Spleen (tissue), 11 donors: ENCODE measurements around the gene GRID2. TPM values are rescaled to one million over a fixed set of nuclear protein-coding genes. Genes with fewer than 3 reads are reported as not detected.

ENCODE experiments used
- DNase-seq: peaks from one replicate; pipeline ENCODE4 v3.0.0-alpha.2; 2020
- H3K27ac ChIP-seq, 8 donors: fragments of 200-600 bp; sonication (generic) in 7 of 8; 1 replicate in 4 of 8; 2 replicates in 4 of 8; pipeline versions ENCODE4 v1.5.0 to v1.8.0; 2016 to 2021; ENCODE audit warnings: inconsistent platforms in 4 of 8, mild to moderate bottlenecking in 4 of 8, moderate library complexity in 1 of 8
- H3K27me3 ChIP-seq, 7 donors: fragments of 200-600 bp; sonication (generic) in 6 of 7; replicated peaks in 1 of 7; 1 replicate in 4 of 7; 2 replicates in 3 of 7; pipeline versions ENCODE4 v1.5.0 to v1.8.0; 2016 to 2021; ENCODE audit warnings: inconsistent platforms in 3 of 7, mild to moderate bottlenecking in 1 of 7
- H3K36me3 ChIP-seq, 6 donors: fragments of 200-600 bp; sonication (generic) in 5 of 6; 1 replicate in 4 of 6; 2 replicates in 2 of 6; pipeline versions ENCODE4 v1.5.0 to v1.8.0; 2016 to 2021; ENCODE audit warnings: inconsistent platforms in 2 of 6
- H3K4me1 ChIP-seq, 6 donors: fragments of 200-600 bp; sonication (generic) in 5 of 6; 1 replicate in 3 of 6; 2 replicates in 3 of 6; pipeline versions ENCODE4 v1.5.0 to v1.8.0; 2016 to 2021; ENCODE audit warnings: inconsistent platforms in 3 of 6
- H3K4me3 ChIP-seq, 8 donors: fragments of 200-600 bp; sonication (generic) in 7 of 8; 1 replicate in 4 of 8; 2 replicates in 4 of 8; pipeline versions ENCODE4 v1.5.0 to v1.8.0; 2016 to 2021; ENCODE audit warnings: inconsistent platforms in 4 of 8, mild to moderate bottlenecking in 4 of 8, moderate library complexity in 2 of 8
- H3K9me3 ChIP-seq, 8 donors: fragments of 200-600 bp; sonication (generic) in 7 of 8; 1 replicate in 4 of 8; 2 replicates in 4 of 8; pipeline versions ENCODE4 v1.5.0 to v1.8.0; 2016 to 2021; ENCODE audit warnings: inconsistent platforms in 4 of 8
- POLR2A ChIP-seq, 3 donors: fragments of 450-650 bp; IDR thresholded peaks; one replicate each; pipeline ENCODE4 v1.5.1; 2017; ENCODE audit warnings: antibody characterized with exemption in 3 of 3, mild to moderate bottlenecking in 1 of 3
- POLR2AphosphoS5 ChIP-seq, 3 donors: sonication (generic); formaldehyde crosslinking; IDR thresholded peaks; one replicate each; pipeline ENCODE4 v1.5.1; 2017; ENCODE audit warnings: antibody characterized with exemption in 3 of 3
- WGBS, 5 donors: extraction: QIAGEN DNeasy Blood & Tissue Kit in 3 of 5; methylation state at CpG; one replicate each; pipeline versions ENCODE4 v1.1.5 to v1.1.7; 2013 to 2018; 5-methylcytosine and 5-hydroxymethylcytosine counted together
- intact Hi-C: fragments of 100-400 bp; cut with DNase I; formaldehyde crosslinking; loops from one replicate; pipeline ENCODE4 v1.15.0; 2023; ENCODE audit warnings: low total_unique reads
- polyA plus RNA-seq, 3 donors: library from polyadenylated mRNA; stranded (reverse); fragments of 200-250 nt; gene quantifications; one replicate each; pipeline ENCODE4 v1.2.1, GENCODE V29; 2013
- total RNA-seq, 7 donors: library from RNA; depleted of rRNA in 3 of 7; stranded (reverse); fragments of >200 nt in 3 of 7; fragmentation: NEBNext Ultra II Directional in 4 of 7; extraction: Animal tissue kit (Norgen Biotek cat#: 25700) in 4 of 7; gene quantifications; one replicate each; pipeline versions ENCODE4 v1.1.0 to v1.2.1, GENCODE V29; 2016 to 2021
- TF ChIP-seq, protein P1 (sequence below), 11 experiments: fragments of 200-600 bp in 7 of 11; fragments of 450-650 bp in 4 of 11; sonication (generic) in 4 of 11; IDR thresholded peaks in 8 of 11; conservative IDR thresholded peaks in 3 of 11; 1 replicate in 7 of 11; 2 replicates in 4 of 11; pipeline versions ENCODE4 v1.4.0 to v1.8.0; 2016 to 2021; ENCODE audit warnings: antibody characterized with exemption in 11 of 11, inconsistent platforms in 4 of 11, mild to moderate bottlenecking in 1 of 11
- donor health status: healthy with polysubstance abuse.
- donor health status: DM: no; HTN: no; CAD: no; lungs with moderate emphysema.
- donor health status: DM: no; HTN: no; CAD: no.
- donor health status: Bipolar disorder and iron deficiency.
- donor health status: healthy.
- donor health status: DM: no; HTN: no; CAD: no.
- donor health status: DM: yes; HTN: yes; CAD: no.

The GRID2 gene
- total and polyA plus RNA-seq, 10 donors: 0.03 to 0.92 (median 0.22) TPM; not detected in 4

DNA sequence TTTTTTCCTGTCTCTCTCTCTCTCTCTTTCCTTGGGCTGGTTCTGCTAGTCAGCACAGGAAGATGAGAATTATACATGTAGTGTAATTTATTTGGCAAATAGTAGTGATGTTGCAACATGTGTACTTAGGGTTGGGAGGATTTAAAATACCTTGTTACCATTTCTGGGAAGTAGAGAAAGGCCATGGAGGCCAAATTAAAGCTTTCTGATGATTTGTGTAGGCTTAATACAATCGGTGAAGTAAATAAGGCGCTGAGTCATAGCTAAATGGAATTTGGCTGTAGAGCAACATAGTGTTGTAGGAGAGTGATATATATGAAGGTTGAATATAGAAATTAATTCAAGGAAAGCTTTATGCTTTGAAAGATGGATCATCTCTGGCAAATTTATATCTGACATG, 295.3 kb downstream of the GRID2 start:
- Histone ChIP-seq H3K27me3 (no peaks in the 10 kb centered on the region), H3K27ac (no peak overlapping the region), H3K36me3 (no peaks in the 10 kb centered on the region), H3K4me1 (no peaks in the 10 kb centered on the region), H3K9me3 (peaks cover 0 to 10% (median 2%) of the 10 kb centered on the region in 8 donors), H3K4me3 (no peak overlapping the region)
- DNase-seq: no peak
- intact Hi-C loops: no loop called here
- 59 to 95% (median 94%) methylated on average over 2 of the region's 2 CpGs for WGBS, 5 donors
- TF ChIP-seq, protein P1, sequence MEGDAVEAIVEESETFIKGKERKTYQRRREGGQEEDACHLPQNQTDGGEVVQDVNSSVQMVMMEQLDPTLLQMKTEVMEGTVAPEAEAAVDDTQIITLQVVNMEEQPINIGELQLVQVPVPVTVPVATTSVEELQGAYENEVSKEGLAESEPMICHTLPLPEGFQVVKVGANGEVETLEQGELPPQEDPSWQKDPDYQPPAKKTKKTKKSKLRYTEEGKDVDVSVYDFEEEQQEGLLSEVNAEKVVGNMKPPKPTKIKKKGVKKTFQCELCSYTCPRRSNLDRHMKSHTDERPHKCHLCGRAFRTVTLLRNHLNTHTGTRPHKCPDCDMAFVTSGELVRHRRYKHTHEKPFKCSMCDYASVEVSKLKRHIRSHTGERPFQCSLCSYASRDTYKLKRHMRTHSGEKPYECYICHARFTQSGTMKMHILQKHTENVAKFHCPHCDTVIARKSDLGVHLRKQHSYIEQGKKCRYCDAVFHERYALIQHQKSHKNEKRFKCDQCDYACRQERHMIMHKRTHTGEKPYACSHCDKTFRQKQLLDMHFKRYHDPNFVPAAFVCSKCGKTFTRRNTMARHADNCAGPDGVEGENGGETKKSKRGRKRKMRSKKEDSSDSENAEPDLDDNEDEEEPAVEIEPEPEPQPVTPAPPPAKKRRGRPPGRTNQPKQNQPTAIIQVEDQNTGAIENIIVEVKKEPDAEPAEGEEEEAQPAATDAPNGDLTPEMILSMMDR (IDR thresholded peaks at IDR 0.05 in 8 of 11, conservative IDR thresholded peaks at IDR 0.05 in 3 of 11): no peak
- TF ChIP-seq POLR2A (IDR thresholded peaks at IDR 0.05): no peak
- TF ChIP-seq POLR2AphosphoS5 (IDR thresholded peaks at IDR 0.05): no peak

DNA sequence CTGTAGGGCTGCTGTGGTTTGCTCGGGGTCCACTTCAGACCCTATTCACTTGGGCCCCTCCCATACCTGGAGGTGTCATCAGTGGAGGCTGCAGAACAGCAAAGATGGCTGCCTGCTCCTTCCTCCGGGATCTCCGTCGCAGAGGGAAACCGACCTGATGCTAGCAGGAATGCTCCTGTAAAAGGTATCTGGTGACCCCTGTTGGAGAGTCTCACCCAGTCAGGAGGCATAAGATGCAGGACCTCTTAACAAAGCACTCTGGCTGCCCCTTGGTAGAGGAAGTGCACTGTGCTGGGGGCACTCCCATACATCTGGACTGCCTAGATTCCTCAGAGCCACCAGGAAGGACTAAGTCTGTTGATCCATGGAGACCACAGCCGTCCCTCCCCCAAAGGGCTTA, 296.9 kb downstream of the GRID2 start:
- 71 to 87% (median 80%) methylated on average over 6 of the region's 6 CpGs for WGBS, 5 donors
- no peaks in the 10 kb centered on the region for H3K36me3 ChIP-seq
- no peak overlapping the region for H3K27ac ChIP-seq
- peaks cover 0 to 14% (median 2%) of the 10 kb centered on the region in 8 donors for H3K9me3 ChIP-seq
- no peak for DNase-seq
- no peaks in the 10 kb centered on the region for H3K27me3 ChIP-seq
- H3K4me1 ChIP-seq: no peaks in the 10 kb centered on the region
- intact Hi-C loops: no loop called here
- no peak overlapping the region for H3K4me3 ChIP-seq
- TF ChIP-seq POLR2AphosphoS5 (IDR thresholded peaks at IDR 0.05): no peak
- TF ChIP-seq POLR2A (IDR thresholded peaks at IDR 0.05): no peak
- TF ChIP-seq, protein P1 (IDR thresholded peaks at IDR 0.05 in 8 of 11, conservative IDR thresholded peaks at IDR 0.05 in 3 of 11): no peak

DNA sequence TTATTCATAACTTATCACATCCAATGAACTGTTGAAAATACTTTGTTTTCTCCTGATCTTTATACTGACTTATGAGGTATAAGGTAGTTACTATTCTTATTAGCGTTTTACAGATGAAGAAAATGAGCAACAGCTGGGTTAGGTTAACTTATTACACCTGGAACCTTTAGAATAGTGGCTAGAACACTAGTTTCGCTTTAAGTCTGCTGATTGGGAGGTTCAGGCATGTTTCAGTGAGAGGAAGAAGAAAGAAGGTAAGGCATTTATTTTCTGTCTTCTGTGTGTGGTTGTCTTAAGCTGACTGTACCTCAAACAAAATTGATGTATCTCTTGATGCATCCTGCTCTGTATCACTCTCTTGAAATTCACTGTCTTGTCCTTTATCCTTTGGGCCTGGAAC, 302.5 kb downstream of the GRID2 start:
- Histone ChIP-seq H3K27ac (no peak overlapping the region), H3K9me3 (peaks cover 0 to 11% (median 2%) of the 10 kb centered on the region in 8 donors), H3K27me3 (no peaks in the 10 kb centered on the region), H3K36me3 (no peaks in the 10 kb centered on the region), H3K4me1 (no peaks in the 10 kb centered on the region), H3K4me3 (no peak overlapping the region)
- DNase-seq: no peak
- no peak for TF ChIP-seq POLR2AphosphoS5 (IDR thresholded peaks at IDR 0.05)
- no peak for TF ChIP-seq POLR2A (IDR thresholded peaks at IDR 0.05)
- TF ChIP-seq, protein P1 (IDR thresholded peaks at IDR 0.05 in 8 of 11, conservative IDR thresholded peaks at IDR 0.05 in 3 of 11): no peak
- intact Hi-C loops: no loop called here
- 71 to 84% (median 73%) methylated on average over 2 of the region's 2 CpGs for WGBS, 5 donors

DNA sequence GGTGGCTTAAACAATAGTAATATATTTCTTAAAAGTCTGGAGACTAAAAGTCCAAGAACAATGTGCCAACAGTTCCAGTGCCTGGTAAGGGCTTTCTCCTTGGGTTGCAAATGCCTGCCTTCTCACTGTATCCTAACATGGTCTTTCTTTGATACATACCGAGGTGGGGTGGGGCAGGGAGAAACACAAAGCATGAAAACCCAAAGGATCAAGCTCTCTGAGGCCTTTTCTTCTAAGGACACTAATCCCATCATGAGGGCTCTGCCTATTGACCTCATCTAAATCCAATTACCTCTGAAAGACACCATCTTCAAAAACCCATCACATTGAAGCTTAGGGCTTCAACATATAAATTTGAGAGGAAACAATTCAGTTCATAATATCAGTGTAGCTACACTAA, 311.3 kb downstream of the GRID2 start:
- WGBS, 5 donors: 53 to 70% (median 67%) methylated on average over 1 of the region's 1 CpG
- peaks cover 0 to 7% (median 0%) of the 10 kb centered on the region in 8 donors for H3K9me3 ChIP-seq
- H3K36me3 ChIP-seq: no peaks in the 10 kb centered on the region
- no peaks in the 10 kb centered on the region for H3K4me1 ChIP-seq
- H3K4me3 ChIP-seq: no peak overlapping the region
- DNase-seq: no peak
- H3K27ac ChIP-seq: no peak overlapping the region
- H3K27me3 ChIP-seq: no peaks in the 10 kb centered on the region
- no peak for TF ChIP-seq POLR2AphosphoS5 (IDR thresholded peaks at IDR 0.05)
- intact Hi-C loops: no loop called here

DNA sequence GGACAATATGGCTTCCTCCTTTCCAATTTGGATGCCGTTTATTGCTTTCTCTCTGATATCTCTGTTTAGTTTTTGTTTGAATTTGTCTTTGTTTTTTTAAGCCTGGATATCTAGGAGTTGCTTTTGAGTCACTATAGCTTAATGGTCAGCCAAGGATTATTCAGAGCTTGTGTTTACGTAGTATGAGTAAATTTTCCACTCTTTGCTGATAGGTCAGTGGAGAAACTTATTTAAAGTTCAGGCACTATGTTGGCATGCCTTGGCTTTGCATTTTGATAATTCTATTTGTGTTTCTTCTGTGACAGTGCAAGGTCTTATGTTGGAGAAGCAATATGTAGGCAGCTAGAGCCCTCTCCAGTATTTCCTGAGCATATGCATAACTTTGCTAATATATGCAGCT, 315.2 kb downstream of the GRID2 start:
- no peak for DNase-seq
- WGBS, 5 donors: 60 to 93% (median 83%) methylated on average over 2 of the region's 2 CpGs
- H3K27ac ChIP-seq: no peak overlapping the region
- intact Hi-C loops: no loop called here
- H3K36me3 ChIP-seq: no peaks in the 10 kb centered on the region
- peaks cover 0 to 7% (median 0%) of the 10 kb centered on the region in 8 donors for H3K9me3 ChIP-seq
- H3K4me3 ChIP-seq: no peak overlapping the region
- no peaks in the 10 kb centered on the region for H3K27me3 ChIP-seq
- TF ChIP-seq POLR2A (IDR thresholded peaks at IDR 0.05) (no peak), POLR2AphosphoS5 (IDR thresholded peaks at IDR 0.05) (no peak)
- TF ChIP-seq, protein P1 (IDR thresholded peaks at IDR 0.05 in 8 of 11, conservative IDR thresholded peaks at IDR 0.05 in 3 of 11): no peak
- H3K4me1 ChIP-seq: no peaks in the 10 kb centered on the region
